Fibroblast of the aortic adventitia (primary cell): ENCODE results near the gene SLC66A3. TPM values are rescaled to one million over a fixed set of nuclear protein-coding genes. Genes with fewer than 3 reads are reported as not detected.

Source experiments
- DNase-seq: peaks from one replicate; pipeline ENCODE4 v3.0.0-alpha.2; 2010; ENCODE audit warnings: low read depth
- H3K4me3 ChIP-seq: 2 replicates; pipeline ENCODE4 v1.5.1; 2011; ENCODE audit warnings: low read depth, mild to moderate bottlenecking, control low read depth, low read length, moderate library complexity
- total RNA-seq: library from RNA; depleted of rRNA; stranded (reverse); fragments of >200 nt; gene quantifications from 2 replicates; pipeline ENCODE4 v1.2.3, GENCODE V29; 2012; ENCODE audit warnings: low replicate concordance
- TF ChIP-seq, protein P1 (sequence below): IDR thresholded peaks from 2 replicates; pipeline ENCODE4 v1.5.1; 2011; ENCODE audit warnings: mild to moderate bottlenecking, low read length, control low read depth, inconsistent platforms; ENCODE audit not compliant: insufficient read depth

SLC66A3 gene
- total RNA-seq, 1 donor, result 48.2 TPM

- H3K4me3 ChIP-seq, result no peak overlapping the region
- DNase-seq, result no peak
- TF ChIP-seq, protein P1, sequence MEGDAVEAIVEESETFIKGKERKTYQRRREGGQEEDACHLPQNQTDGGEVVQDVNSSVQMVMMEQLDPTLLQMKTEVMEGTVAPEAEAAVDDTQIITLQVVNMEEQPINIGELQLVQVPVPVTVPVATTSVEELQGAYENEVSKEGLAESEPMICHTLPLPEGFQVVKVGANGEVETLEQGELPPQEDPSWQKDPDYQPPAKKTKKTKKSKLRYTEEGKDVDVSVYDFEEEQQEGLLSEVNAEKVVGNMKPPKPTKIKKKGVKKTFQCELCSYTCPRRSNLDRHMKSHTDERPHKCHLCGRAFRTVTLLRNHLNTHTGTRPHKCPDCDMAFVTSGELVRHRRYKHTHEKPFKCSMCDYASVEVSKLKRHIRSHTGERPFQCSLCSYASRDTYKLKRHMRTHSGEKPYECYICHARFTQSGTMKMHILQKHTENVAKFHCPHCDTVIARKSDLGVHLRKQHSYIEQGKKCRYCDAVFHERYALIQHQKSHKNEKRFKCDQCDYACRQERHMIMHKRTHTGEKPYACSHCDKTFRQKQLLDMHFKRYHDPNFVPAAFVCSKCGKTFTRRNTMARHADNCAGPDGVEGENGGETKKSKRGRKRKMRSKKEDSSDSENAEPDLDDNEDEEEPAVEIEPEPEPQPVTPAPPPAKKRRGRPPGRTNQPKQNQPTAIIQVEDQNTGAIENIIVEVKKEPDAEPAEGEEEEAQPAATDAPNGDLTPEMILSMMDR, result no peak
Measured at GRCh38 chr2:11156396-11157075, 1.3 kb downstream of the SLC66A3 start.

DNA sequence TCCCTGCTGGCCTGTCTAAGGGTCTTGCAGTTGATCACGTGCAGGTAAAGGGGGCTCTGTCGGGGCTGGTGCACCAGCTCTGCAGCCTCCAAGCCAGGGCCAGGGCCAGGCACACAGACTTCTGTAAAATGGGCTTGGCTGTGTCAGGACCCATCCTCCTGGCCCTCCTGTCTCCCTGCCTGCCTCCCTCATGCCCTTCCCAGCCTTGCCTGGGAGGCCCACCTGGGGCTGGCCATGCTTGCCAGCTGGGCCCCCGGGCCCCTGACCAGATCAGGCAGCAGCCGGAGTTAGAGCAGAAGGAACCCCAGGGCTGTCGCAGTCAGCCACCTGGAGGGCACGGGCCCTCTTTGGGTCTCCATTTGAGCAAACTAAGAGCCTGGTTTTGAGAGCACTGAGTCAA is 2.0 kb downstream of the SLC66A3 start:
- DNase-seq, result no peak
- TF ChIP-seq, protein P1, result no peak
- H3K4me3 ChIP-seq, result no peak overlapping the region

DNA sequence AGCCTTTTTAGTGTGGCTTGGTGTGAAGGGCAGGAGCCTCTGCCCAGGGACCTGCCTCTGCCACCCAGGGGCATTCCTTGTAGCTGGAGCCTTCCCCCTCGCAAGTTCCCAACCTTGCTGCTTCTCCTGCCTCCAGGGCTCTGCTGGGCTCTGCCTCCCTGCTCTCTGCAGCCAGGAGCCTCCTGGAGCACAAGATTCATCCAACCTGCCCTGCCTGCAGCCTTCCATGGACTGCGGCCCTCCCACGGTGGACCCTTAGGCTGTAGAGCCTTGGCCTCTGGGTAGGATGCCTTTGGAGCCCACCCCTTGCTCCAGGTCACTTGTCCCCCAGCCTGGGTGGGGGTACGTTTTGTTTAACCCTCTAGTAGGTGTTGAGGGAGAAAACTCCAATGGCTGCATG is 2.5 kb downstream of the SLC66A3 start:
- H3K4me3 ChIP-seq, result no peak overlapping the region
- TF ChIP-seq, protein P1, result no peak
- DNase-seq, result no peak

DNA sequence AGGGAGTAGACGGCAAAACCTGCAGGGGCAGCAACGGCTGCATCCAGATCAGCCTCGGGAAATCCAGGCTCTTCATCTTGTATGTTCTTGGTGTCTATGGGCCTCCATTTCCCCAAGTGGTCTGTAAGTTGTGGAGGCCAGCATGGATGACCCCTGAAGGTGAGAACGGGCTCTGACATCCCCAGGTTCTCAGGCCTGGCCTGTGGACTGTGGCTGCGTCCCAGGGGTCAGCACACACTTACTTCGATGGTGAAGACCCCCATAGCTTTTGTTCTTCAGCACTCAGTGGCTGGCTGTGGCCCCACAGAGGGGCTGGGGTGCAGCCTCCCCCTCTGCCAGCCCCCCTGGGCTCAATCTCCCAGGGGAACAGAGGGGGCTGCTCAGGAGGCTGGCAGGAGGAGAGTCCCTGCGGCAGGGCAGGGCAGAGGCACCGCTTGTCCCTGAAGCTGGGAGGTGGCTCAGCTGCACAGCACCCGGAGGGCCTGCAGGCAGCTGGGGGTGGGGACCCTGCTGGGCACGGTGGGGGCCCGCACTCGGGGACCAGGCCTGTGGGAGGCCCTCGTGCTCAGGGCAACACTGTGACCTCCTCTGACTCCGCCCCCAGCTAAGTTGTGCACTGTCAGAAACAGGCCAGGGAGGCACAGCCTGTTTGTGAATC is 3.8 kb downstream of the SLC66A3 start:
- DNase-seq, result no peak
- TF ChIP-seq, protein P1, result no peak
- no peak overlapping the region for H3K4me3 ChIP-seq

- no peak overlapping the region for H3K4me3 ChIP-seq
- no peak for DNase-seq
- TF ChIP-seq, protein P1, result no peak
Measured at GRCh38 chr2:11159574-11160170, 4.4 kb downstream of the SLC66A3 start.

GRCh38 chr2:11160256-11160655 is 5.0 kb downstream of the SLC66A3 start:
- no peak for DNase-seq
- TF ChIP-seq, protein P1, result no peak
- no peak overlapping the region for H3K4me3 ChIP-seq
